ENCODE data around the gene MYO1F. TPM values are rescaled to one million over a fixed set of nuclear protein-coding genes. Genes with fewer than 3 reads are reported as not detected.
A peak's percentile ranks its signal among the peaks of the same experiment; 100 is the strongest.
"Not testable (repeated sequence)": the region's sequence is repeated elsewhere in the genome, so short reads cannot be mapped to it uniquely, and the experiment has no call there.

Gene MYO1F
- total RNA-seq, 1 donor from 2014 or later = 7.4 TPM

DNA sequence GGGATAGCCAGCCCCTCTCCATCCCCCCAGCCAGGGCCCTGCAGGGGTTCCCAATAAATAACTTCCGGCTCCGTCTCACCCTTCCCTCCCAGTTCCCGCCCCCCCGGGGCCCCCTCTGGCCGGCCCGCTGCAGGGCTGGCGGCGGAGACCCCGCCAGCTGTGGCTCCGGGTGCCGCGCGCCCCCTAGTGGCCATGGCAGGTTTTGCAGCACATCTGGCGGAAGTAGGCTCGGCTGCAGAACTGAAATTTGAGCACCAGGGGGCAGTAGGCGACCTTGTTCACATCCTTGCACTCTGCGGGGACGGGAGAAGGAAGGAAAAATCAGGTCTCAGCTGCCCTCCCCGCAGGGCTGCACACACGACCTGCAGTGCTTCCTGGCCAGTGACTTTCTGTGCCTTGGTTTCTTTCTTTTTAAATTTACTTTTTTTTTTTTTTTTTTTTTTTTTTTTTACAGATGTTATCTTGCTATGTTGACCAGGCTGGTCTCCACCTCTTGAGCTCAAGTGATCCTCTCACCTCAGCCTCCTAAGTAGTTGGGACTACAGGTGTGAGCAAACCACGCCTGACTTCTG lies 3.6 kb upstream of the MYO1F start:
- no peak overlapping the region for H3K27ac ChIP-seq (replicated peaks)
- H3K4me1 ChIP-seq = peaks cover 21% of the 10 kb centered on the region
- intact Hi-C loops (cut with micrococcal nuclease) = no loop called here
- DNase-seq = peak; percentile 80
- peaks cover 50% of the 10 kb centered on the region for H3K27me3 ChIP-seq (ENCODE audit: low read depth)
- TF ChIP-seq, protein P1, sequence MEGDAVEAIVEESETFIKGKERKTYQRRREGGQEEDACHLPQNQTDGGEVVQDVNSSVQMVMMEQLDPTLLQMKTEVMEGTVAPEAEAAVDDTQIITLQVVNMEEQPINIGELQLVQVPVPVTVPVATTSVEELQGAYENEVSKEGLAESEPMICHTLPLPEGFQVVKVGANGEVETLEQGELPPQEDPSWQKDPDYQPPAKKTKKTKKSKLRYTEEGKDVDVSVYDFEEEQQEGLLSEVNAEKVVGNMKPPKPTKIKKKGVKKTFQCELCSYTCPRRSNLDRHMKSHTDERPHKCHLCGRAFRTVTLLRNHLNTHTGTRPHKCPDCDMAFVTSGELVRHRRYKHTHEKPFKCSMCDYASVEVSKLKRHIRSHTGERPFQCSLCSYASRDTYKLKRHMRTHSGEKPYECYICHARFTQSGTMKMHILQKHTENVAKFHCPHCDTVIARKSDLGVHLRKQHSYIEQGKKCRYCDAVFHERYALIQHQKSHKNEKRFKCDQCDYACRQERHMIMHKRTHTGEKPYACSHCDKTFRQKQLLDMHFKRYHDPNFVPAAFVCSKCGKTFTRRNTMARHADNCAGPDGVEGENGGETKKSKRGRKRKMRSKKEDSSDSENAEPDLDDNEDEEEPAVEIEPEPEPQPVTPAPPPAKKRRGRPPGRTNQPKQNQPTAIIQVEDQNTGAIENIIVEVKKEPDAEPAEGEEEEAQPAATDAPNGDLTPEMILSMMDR (IDR thresholded peaks at IDR 0.05; ENCODE audit: borderline replicate concordance) = peak; percentile 98
- no peaks in the 10 kb centered on the region for H3K9me3 ChIP-seq (replicated peaks)
- no peak overlapping the region for H3K4me3 ChIP-seq
- H3K36me3 ChIP-seq = peaks cover 6% of the 10 kb centered on the region

DNA sequence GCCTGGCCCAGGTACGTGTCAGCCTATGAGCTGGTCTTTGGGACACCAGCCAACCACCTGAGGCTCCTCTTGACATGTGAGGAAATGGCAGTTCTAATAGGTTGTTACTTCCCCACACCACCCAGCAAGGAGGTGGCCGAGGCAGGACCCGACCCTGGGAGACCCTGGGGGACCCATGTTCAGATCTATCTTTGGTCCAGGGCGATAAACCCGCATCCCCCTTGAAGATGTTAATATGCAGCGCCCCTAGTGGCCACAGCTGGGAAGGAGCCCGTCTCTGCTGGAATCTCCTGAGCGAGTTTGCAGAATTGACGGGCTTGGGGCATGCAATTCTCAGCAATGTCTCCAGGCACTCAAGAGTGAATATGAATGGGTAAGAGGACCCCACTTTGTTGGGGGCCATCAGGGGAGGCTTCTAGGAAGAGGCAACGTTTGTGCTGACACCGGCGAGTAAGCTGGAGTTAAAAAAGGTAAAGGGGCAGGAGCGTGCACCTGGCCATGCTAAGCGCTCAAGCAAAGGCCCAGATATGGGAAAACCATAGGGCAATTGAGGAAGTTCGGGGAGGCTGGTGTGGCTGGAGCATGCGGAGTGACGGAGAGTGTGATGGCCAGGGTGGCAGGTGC lies 1.5 kb upstream of the MYO1F start:
- DNase-seq = peak; percentile 78
- H3K36me3 ChIP-seq = no peaks in the 10 kb centered on the region
- no peak overlapping the region for H3K4me3 ChIP-seq
- TF ChIP-seq, protein P1 (IDR thresholded peaks at IDR 0.05; ENCODE audit: borderline replicate concordance) = peak; percentile 95
- H3K27ac ChIP-seq (replicated peaks) = no peak overlapping the region
- H3K9me3 ChIP-seq (replicated peaks) = no peaks in the 10 kb centered on the region
- peaks cover 24% of the 10 kb centered on the region for H3K4me1 ChIP-seq
- peaks cover 38% of the 10 kb centered on the region for H3K27me3 ChIP-seq (ENCODE audit: low read depth)
- intact Hi-C loops (cut with micrococcal nuclease) = no loop called here

DNA sequence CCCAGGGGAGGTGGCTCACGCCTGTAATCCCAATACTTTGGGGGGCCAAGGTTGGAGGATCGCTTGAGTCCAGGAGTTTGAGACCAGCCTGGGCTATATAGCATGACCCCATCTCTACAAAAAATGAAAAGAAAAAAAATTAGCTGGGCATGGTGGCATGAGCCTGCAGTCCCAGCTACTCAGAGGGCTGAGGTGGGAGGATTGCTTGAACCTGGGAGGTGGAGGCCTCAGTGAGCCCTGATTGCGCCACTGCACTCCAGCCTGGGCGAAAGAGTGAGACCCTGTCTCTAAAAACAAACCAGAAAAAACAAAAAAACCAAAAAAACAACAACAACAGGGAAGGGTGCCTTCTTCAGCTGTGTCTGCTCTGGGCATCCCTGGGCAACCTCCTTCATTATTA lies 499 bp upstream of the MYO1F start:
- no peaks in the 10 kb centered on the region for H3K36me3 ChIP-seq
- peaks cover 24% of the 10 kb centered on the region for H3K4me1 ChIP-seq
- no peaks in the 10 kb centered on the region for H3K9me3 ChIP-seq (replicated peaks)
- H3K27me3 ChIP-seq (ENCODE audit: low read depth) = peaks cover 38% of the 10 kb centered on the region
- no peak for DNase-seq
- intact Hi-C loops (cut with micrococcal nuclease) = no loop called here
- TF ChIP-seq, protein P1 (IDR thresholded peaks at IDR 0.05; ENCODE audit: borderline replicate concordance) = no peak
- H3K27ac ChIP-seq (replicated peaks) = no peak overlapping the region
- H3K4me3 ChIP-seq = no peak overlapping the region

DNA sequence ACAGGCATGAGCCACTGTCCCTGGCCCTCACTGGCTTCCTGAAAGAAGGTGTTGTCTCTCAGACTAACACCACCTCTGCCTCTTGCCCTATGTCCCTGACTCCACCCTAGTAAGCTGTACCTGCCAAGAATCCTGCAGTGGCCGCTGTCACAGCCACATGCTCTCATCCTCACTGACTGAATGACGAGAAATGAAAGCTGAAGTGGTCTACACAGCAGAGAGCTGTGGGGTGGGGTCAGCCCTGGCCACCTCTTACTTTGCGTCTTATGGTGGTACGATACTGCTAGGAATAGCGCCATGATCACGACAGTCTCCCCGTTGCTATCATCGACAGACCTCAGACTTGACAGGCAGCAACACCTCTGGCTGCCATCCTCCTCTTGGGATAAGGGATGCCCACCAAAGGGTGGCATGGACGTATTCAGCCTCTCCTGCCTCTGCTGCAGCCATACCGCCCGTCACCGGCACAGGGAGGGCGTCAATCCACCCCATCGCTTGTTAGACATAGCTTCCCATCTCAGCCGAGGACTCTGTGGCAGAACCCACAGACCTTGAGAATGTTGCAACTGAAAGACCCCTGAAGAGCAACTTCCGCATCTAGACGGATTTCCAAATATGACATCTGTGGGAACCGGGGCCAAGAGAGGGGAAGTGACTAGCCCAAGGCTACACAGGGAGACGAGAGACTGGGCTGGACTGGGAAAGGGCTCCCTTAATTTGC lies 809 bp downstream of the MYO1F start:
- Histone ChIP-seq H3K4me3 (peak overlapping the region; percentile 50), H3K36me3 (no peaks in the 10 kb centered on the region), H3K4me1 (peaks cover 24% of the 10 kb centered on the region), H3K27me3 (ENCODE audit: low read depth) (peaks cover 38% of the 10 kb centered on the region), H3K9me3 (replicated peaks) (no peaks in the 10 kb centered on the region), H3K27ac (replicated peaks) (peak overlapping the region; percentile 48)
- intact Hi-C loops (cut with micrococcal nuclease) = no loop called here
- TF ChIP-seq, protein P1 (IDR thresholded peaks at IDR 0.05; ENCODE audit: borderline replicate concordance) = no peak
- DNase-seq = no peak

DNA sequence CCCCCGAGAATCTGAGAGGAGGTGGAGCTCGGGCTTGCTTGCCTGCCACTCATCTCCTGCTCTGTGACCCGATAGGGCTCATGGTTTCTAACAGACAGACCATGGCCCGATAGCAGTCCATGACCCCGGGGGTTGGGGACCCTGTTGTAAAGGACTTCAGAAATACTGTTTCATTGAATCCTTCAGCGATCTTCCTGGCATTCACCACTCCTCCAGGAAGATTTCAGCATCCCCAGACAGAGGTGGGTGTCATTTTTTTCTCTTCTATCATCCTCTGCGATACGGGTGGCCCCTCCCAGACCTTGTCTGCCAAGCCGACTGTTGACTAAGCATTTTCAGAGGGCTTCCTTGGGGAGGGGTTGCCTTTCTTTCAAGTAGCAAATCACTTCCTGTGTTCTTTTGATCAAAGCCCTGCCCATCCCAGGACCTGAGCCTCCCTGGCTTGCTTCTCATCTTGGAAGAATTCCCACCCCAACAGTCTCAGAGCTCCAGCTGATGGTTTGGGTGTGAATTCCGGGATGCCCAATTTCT lies 1.7 kb downstream of the MYO1F start:
- TF ChIP-seq, protein P1 (IDR thresholded peaks at IDR 0.05; ENCODE audit: borderline replicate concordance) = no peak
- Histone ChIP-seq H3K27me3 (ENCODE audit: low read depth) (peaks cover 34% of the 10 kb centered on the region), H3K4me1 (peaks cover 23% of the 10 kb centered on the region), H3K27ac (replicated peaks) (no peak overlapping the region), H3K9me3 (replicated peaks) (no peaks in the 10 kb centered on the region), H3K36me3 (no peaks in the 10 kb centered on the region), H3K4me3 (peak overlapping the region; percentile 50)
- no peak for DNase-seq
- intact Hi-C loops (cut with micrococcal nuclease) = no loop called here

DNA sequence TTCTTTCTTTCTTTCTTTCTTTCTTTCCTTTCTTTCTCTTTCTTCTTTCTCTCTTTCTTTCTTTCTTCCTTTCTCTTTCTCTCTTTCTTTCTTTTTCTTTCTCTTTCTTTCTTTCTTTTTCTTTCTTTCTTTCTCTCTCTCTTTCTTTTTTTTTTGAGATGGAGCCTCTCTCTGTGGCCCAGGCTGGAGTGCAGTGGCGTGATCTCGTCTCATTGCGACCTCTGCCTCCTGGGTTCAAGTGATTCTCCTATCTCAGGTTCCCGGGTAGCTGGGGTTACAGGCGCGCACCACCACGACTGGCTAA lies 2.7 kb downstream of the MYO1F start:
- H3K27ac ChIP-seq (replicated peaks); intact Hi-C loops (cut with micrococcal nuclease); H3K36me3 ChIP-seq; DNase-seq; H3K4me3 ChIP-seq; H3K9me3 ChIP-seq (replicated peaks): not testable (repeated sequence)
- peaks cover 16% of the 10 kb centered on the region for H3K4me1 ChIP-seq
- peaks cover 34% of the 10 kb centered on the region for H3K27me3 ChIP-seq (ENCODE audit: low read depth)

Data from left ventricle myocardium inferior (tissue), 1 donor.